Lung (tissue), 12 donors: Measurements from ENCODE around the gene ITPRIPL1. TPM values are rescaled to one million over a fixed set of nuclear protein-coding genes. Genes with fewer than 3 reads are reported as not detected.
A peak's percentile ranks its signal among the peaks of the same experiment; 100 is the strongest.

Experiments
- ATAC-seq: fragments of 200-7000 bp; cut with Tn5 transposase; one replicate; pipeline ENCODE4 v1.9.1; 2020; ENCODE audit warnings: moderate number of reproducible peaks; ENCODE audit not compliant: insufficient read depth, low FRiP score
- DNase-seq, 3 donors: peaks; one replicate each; pipeline ENCODE4 v3.0.0-alpha.2; 2013 to 2017
- H3K27ac ChIP-seq, 2 donors: one replicate each; pipeline ENCODE4 v1.5.1; 2013; ENCODE audit warnings: mild to moderate bottlenecking in 2 of 2, moderate library complexity in 2 of 2, control low read depth in 1 of 2, inconsistent platforms in 1 of 2, low read depth in 1 of 2, low read length in 1 of 2
- H3K27me3 ChIP-seq, 3 donors: one replicate each; pipeline ENCODE4 v1.5.1; 2013; ENCODE audit warnings: low read length in 2 of 3; ENCODE audit not compliant: control insufficient read depth in 3 of 3, insufficient read depth in 3 of 3
- H3K36me3 ChIP-seq, 4 donors: one replicate each; pipeline ENCODE4 v1.5.1; 2013; ENCODE audit warnings: low read length in 4 of 4, mild to moderate bottlenecking in 1 of 4, moderate library complexity in 1 of 4; ENCODE audit not compliant: control insufficient read depth in 4 of 4, insufficient read depth in 4 of 4
- H3K4me1 ChIP-seq, 5 donors: one replicate each; pipeline ENCODE4 v1.5.1; 2013; ENCODE audit warnings: low read length in 5 of 5, mild to moderate bottlenecking in 2 of 5, moderate library complexity in 1 of 5; ENCODE audit not compliant: control insufficient read depth in 5 of 5, insufficient read depth in 5 of 5
- H3K4me3 ChIP-seq: one replicate; pipeline ENCODE4 v1.5.1; 2013; ENCODE audit warnings: mild to moderate bottlenecking, control low read depth, moderate library complexity
- H3K9ac ChIP-seq, 2 donors: one replicate each; pipeline ENCODE4 v1.5.1; 2013; ENCODE audit warnings: low read length in 2 of 2, control low read depth in 1 of 2; ENCODE audit not compliant: insufficient read depth in 1 of 2
- H3K9me3 ChIP-seq, 4 donors: one replicate each; pipeline ENCODE4 v1.5.1; 2013; ENCODE audit warnings: low read length in 3 of 4, mild to moderate bottlenecking in 1 of 4, moderate library complexity in 1 of 4; ENCODE audit not compliant: control insufficient read depth in 4 of 4, insufficient read depth in 3 of 4
- CTCF ChIP-seq: IDR thresholded peaks from 2 replicates; pipeline ENCODE4 v1.5.1; 2012; ENCODE audit warnings: mild to moderate bottlenecking; ENCODE audit errors: control extremely low read depth, extremely low read depth
- WGBS, 2 donors: extraction: QIAGEN DNeasy Blood & Tissue Kit; methylation state at CpG; one replicate each; pipeline ENCODE4 v1.1.7; 2013; 5-methylcytosine and 5-hydroxymethylcytosine counted together
- polyA plus RNA-seq, 2 donors: library from polyadenylated mRNA; stranded (reverse); fragments of 200-250 nt; gene quantifications; one replicate each; pipeline ENCODE4 v1.2.1, GENCODE V29; 2013
- total RNA-seq, 2 donors: library from RNA; depleted of rRNA in 1 of 2; stranded (reverse); fragments of >200 nt in 1 of 2; gene quantifications; one replicate each; pipeline ENCODE4 v1.2.1, GENCODE V29; 2014 to 2021
- donor health status: control.
- donor health status: control.
- donor health status: Bipolar disorder and iron deficiency.
- donor health status: healthy.
- donor health status: DM: yes; HTN: yes; CAD: no.

ITPRIPL1 gene
- total and polyA plus RNA-seq, 4 donors = 0.33 to 2.2 (median 1.5) TPM

GRCh38 chr2:96369186-96369585 is 44.1 kb downstream of the ITPRIPL1 start:
- no peak for DNase-seq
- WGBS, 2 donors = 97% methylated on average over 2 of the region's 2 CpGs
- H3K36me3 ChIP-seq = peaks cover 0 to 21% (median 4%) of the 10 kb centered on the region in 4 donors
- no peak overlapping the region for H3K4me3 ChIP-seq
- peaks cover 0 to 8% (median 4%) of the 10 kb centered on the region in 5 donors for H3K4me1 ChIP-seq
- H3K27ac ChIP-seq = no peak overlapping the region
- H3K9me3 ChIP-seq = no peaks in the 10 kb centered on the region
- no peak overlapping the region for H3K9ac ChIP-seq
- no peaks in the 10 kb centered on the region for H3K27me3 ChIP-seq
- ATAC-seq = no peak
- TF ChIP-seq CTCF = no peak

GRCh38 chr2:96374211-96374951 is 49.3 kb downstream of the ITPRIPL1 start:
- no peak for ATAC-seq
- no peak overlapping the region for H3K9ac ChIP-seq
- 28 to 34% methylated on average over 2 of the region's 2 CpGs for WGBS, 2 donors
- peaks cover 0 to 9% (median 3%) of the 10 kb centered on the region in 4 donors for H3K36me3 ChIP-seq
- peaks cover 4 to 13% (median 5%) of the 10 kb centered on the region in 5 donors for H3K4me1 ChIP-seq
- TF ChIP-seq CTCF = no peak
- peak; percentile 86 to 92 (median 92) for DNase-seq
- H3K27me3 ChIP-seq = no peaks in the 10 kb centered on the region
- H3K27ac ChIP-seq = no peak overlapping the region
- no peak overlapping the region for H3K4me3 ChIP-seq
- peaks cover 0 to 8% (median 3%) of the 10 kb centered on the region in 4 donors for H3K9me3 ChIP-seq

Other genes with a start within 250 kb of the ITPRIPL1 start
- gene ADRA2B, start 208.7 kb upstream of the ITPRIPL1 start, total RNA-seq = under 1 TPM; 0.21 to 0.88 TPM
- under 1 TPM; 0.25 to 0.31 TPM for gene ADRA2B, start 208.7 kb upstream of the ITPRIPL1 start, polyA plus RNA-seq
- gene ASTL, start 186.8 kb upstream of the ITPRIPL1 start, total RNA-seq = not detected
- gene ASTL, start 186.8 kb upstream of the ITPRIPL1 start, polyA plus RNA-seq = under 1 TPM; 0.14 to 0.34 TPM
- gene DUSP2, start 179.9 kb upstream of the ITPRIPL1 start, total RNA-seq = 1 to 10 TPM; 4.4 to 7.3 TPM
- gene DUSP2, start 179.9 kb upstream of the ITPRIPL1 start, polyA plus RNA-seq = 10 to 100 TPM in 1 of 2 donors, 1 to 10 TPM in 1; 3.5 to 33.6 TPM
- 100 to 1,000 TPM; 121 to 141 TPM for gene STARD7, start 116.5 kb upstream of the ITPRIPL1 start, total RNA-seq
- 10 to 100 TPM; 52.2 to 65.2 TPM for gene STARD7, start 116.5 kb upstream of the ITPRIPL1 start, polyA plus RNA-seq
- 10 to 100 TPM; 30.6 to 67.2 TPM for gene TMEM127, start 59.3 kb upstream of the ITPRIPL1 start, total RNA-seq
- 10 to 100 TPM; 15.3 to 45.5 TPM for gene TMEM127, start 59.3 kb upstream of the ITPRIPL1 start, polyA plus RNA-seq
- gene CIAO1, start 59.1 kb upstream of the ITPRIPL1 start, total RNA-seq = 10 to 100 TPM; 74.2 to 74.3 TPM
- gene CIAO1, start 59.1 kb upstream of the ITPRIPL1 start, polyA plus RNA-seq = 10 to 100 TPM; 27.9 to 67.7 TPM
- 100 to 1,000 TPM; 102 to 106 TPM for gene SNRNP200, start 19.8 kb upstream of the ITPRIPL1 start, total RNA-seq
- gene SNRNP200, start 19.8 kb upstream of the ITPRIPL1 start, polyA plus RNA-seq = 10 to 100 TPM; 65.9 to 74.1 TPM
- 1 to 10 TPM; 1.1 to 4.0 TPM for gene NCAPH, start 10.4 kb downstream of the ITPRIPL1 start, total RNA-seq
- gene NCAPH, start 10.4 kb downstream of the ITPRIPL1 start, polyA plus RNA-seq = 1 to 10 TPM; 2.0 to 2.1 TPM
- gene NEURL3, start 180.0 kb downstream of the ITPRIPL1 start, total RNA-seq = 1 to 10 TPM in 1 of 2 donors, under 1 TPM in 1; 0.31 to 1.1 TPM
- gene NEURL3, start 180.0 kb downstream of the ITPRIPL1 start, polyA plus RNA-seq = 1 to 10 TPM in 1 of 2 donors, under 1 TPM in 1; 0.24 to 2.1 TPM
- gene ARID5A, start 211.4 kb downstream of the ITPRIPL1 start, total RNA-seq = 10 to 100 TPM; 12.5 to 33.5 TPM
- 10 to 100 TPM; 23.2 to 61.9 TPM for gene ARID5A, start 211.4 kb downstream of the ITPRIPL1 start, polyA plus RNA-seq